ENCODE measurements around the gene NATD1. TPM values are rescaled to one million over a fixed set of nuclear protein-coding genes. Genes with fewer than 3 reads are reported as not detected.
A peak's percentile ranks its signal among the peaks of the same experiment; 100 is the strongest.

Gene NATD1
- total and polyA plus RNA-seq, 11 donors = 8.0 to 38.4 (median 18.7) TPM

- intact Hi-C loops (cut with DNase I) = no loop called here
- no peaks in the 10 kb centered on the region for H3K36me3 ChIP-seq
- H3K27ac ChIP-seq = no peak overlapping the region
- ATAC-seq = no peak
- no peaks in the 10 kb centered on the region for H3K9me3 ChIP-seq
- peaks cover 0 to 14% (median 3%) of the 10 kb centered on the region in 12 donors for H3K4me1 ChIP-seq
- no peak for DNase-seq
- 70 to 77% (median 74%) methylated on average over 6 of the region's 6 CpGs for WGBS, 4 donors
- TF ChIP-seq CTCF (IDR thresholded peaks at IDR 0.05) (no peak), POLR2A (IDR thresholded peaks at IDR 0.05) (no peak)
- H3K4me3 ChIP-seq = no peak overlapping the region
- no peaks in the 10 kb centered on the region for H3K27me3 ChIP-seq
Measured at GRCh38 chr17:21263376-21263775, 10.2 kb upstream of the NATD1 start.

- Histone ChIP-seq H3K27ac (no peak overlapping the region), H3K27me3 (no peaks in the 10 kb centered on the region), H3K4me3 (no peak overlapping the region), H3K36me3 (no peaks in the 10 kb centered on the region), H3K9me3 (no peaks in the 10 kb centered on the region), H3K4me1 (peaks cover 0 to 14% (median 0%) of the 10 kb centered on the region in 12 donors)
- intact Hi-C loops (cut with DNase I) = no loop called here
- no peak for TF ChIP-seq POLR2A (IDR thresholded peaks at IDR 0.05)
- TF ChIP-seq CTCF (IDR thresholded peaks at IDR 0.05) = no peak
- DNase-seq (no peak), ATAC-seq (no peak)
- 76 to 86% (median 79%) methylated on average over 12 of the region's 12 CpGs for WGBS, 4 donors
Measured at GRCh38 chr17:21262259-21262993, 9.2 kb upstream of the NATD1 start.

GRCh38 chr17:21258593-21258992 is 5.4 kb upstream of the NATD1 start:
- 91 to 93% (median 92%) methylated on average over 7 of the region's 7 CpGs for WGBS, 4 donors

More at GRCh38 chr17:21258593-21258992, 5.4 kb upstream of the NATD1 start:
- H3K9me3 ChIP-seq = no peaks in the 10 kb centered on the region
- intact Hi-C loops (cut with DNase I) = loop anchor here in 3 of 10 donors (10.0 kb wide), 1 partner anchor 134 kb away; the partner anchor contains the start of gene DHRS7B (in 3 of the 3)
- no peak for ATAC-seq
- H3K36me3 ChIP-seq = no peaks in the 10 kb centered on the region
- peaks cover 0 to 20% (median 5%) of the 10 kb centered on the region in 12 donors for H3K4me1 ChIP-seq
- no peak overlapping the region for H3K4me3 ChIP-seq
- no peak overlapping the region for H3K27ac ChIP-seq
- TF ChIP-seq CTCF (IDR thresholded peaks at IDR 0.05) = no peak
- TF ChIP-seq POLR2A (IDR thresholded peaks at IDR 0.05) = no peak
- DNase-seq = peak in 1 of 5 donors; percentile 7
- no peaks in the 10 kb centered on the region for H3K27me3 ChIP-seq
